ENCODE measurements around the gene MMP23B. TPM values are rescaled to one million over a fixed set of nuclear protein-coding genes. Genes with fewer than 3 reads are reported as not detected.

MMP23B gene
- total and polyA plus RNA-seq, 2 of the 8 experiments (the other 6 are each of a cell fraction or from before 2014, with no cell fraction given) = 9.2 to 14.6 TPM

DNA sequence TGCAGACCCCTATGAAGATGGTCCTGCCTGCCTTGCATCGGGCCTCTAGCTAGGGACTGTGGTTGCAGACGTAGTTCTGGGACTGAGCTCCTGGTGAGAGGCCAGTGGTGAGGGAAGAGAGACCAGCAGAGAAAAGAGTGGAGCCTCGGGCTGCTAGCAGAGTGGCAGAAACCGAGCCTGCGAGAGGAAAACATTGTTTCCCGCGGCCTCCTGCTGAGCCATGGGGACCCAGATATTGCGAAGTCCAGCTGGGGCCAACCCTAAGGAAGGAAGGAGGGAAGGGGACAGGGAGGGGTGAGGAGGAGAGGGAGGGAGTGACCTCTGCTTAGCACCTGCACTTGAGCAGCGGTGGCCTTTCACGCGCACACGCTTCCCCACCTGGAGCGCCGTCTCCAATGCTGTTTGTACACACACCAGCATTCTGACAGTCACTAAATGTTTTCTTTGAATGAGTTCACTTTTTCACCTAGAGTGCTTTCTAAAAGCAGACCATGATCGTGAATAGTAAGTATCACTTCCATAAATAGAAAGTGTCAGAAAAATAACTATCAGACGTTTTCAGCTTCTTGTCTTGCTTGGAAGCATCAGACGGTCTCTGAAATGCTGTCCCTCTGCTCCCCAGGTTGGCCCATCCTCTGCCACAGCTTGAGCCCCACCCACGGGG lies 29.5 kb upstream of the MMP23B start:
- H4K5ac ChIP-seq (ENCODE audit: insufficient read length, low read depth, low read length) = no peak overlapping the region
- no peak overlapping the region for H3K56ac ChIP-seq (replicated peaks; ENCODE audit: insufficient read length, low read depth, low read length)
- H3K27ac ChIP-seq (ENCODE audit: low read depth, low read length) = no peak overlapping the region
- H2AK5ac ChIP-seq (ENCODE audit: low read depth, low read length) = no peak overlapping the region
- no peak overlapping the region for H2BK20ac ChIP-seq (ENCODE audit: low read length)
- TF ChIP-seq MAFK (IDR thresholded peaks at IDR 0.05; ENCODE audit: low read depth, low read length) = no peak
- TF ChIP-seq CTCF (IDR thresholded peaks at IDR 0.05; ENCODE audit: control extremely low read depth in 1 of 3, insufficient read depth in 1 of 3, low read depth in 1 of 3, low read length in 3 of 3) = no peak
- TF ChIP-seq SP2 (IDR thresholded peaks at IDR 0.05; ENCODE audit: low read length) = no peak
- no peak for TF ChIP-seq CBX8 (IDR thresholded peaks at IDR 0.05; ENCODE audit: borderline replicate concordance, low read depth, low read length)
- no peak overlapping the region for H2BK120ac ChIP-seq (replicated peaks; ENCODE audit: low read depth, low read length)
- CTCF ChIA-PET (ENCODE audit: partially characterized antibody) = interaction anchor here (0.8 to 2.0 kb wide), 4 partner anchors 12 to 18 kb away, joined by 3 to 8 read pairs (median 6); no protein-coding TSS in a partner anchor
- H2BK5ac ChIP-seq (ENCODE audit: low read depth, low read length) = no peak overlapping the region; the same call in 1 of the 2 replicates
- H4K8ac ChIP-seq (ENCODE audit: extremely low read depth, insufficient read depth, low read length) = no peak overlapping the region
- no peaks in the 10 kb centered on the region for H3K79me1 ChIP-seq (ENCODE audit: low read depth, low read length)
- H3K18ac ChIP-seq (ENCODE audit: extremely low read depth, low read length) = no peak overlapping the region
- 80% methylated on average over 18 of the region's 18 CpGs; no CpG with 5 or more reads in 1 of the 2 experiments for WGBS, 2 experiments (ENCODE audit: extremely low coverage in 1 of 2, insufficient coverage in 1 of 2, insufficient read length in 1 of 2, insufficient replicate concordance in 2 of 2, low coverage in 1 of 2, low lambda C conversion rate in 2 of 2, missing lambda C conversion rate in 1 of 2)
- H3K23ac ChIP-seq (ENCODE audit: insufficient read length) = no peak overlapping the region
- H3K79me2 ChIP-seq (ENCODE audit: control insufficient read depth in 1 of 2, insufficient read depth in 2 of 2, low read length in 2 of 2) = no peaks in the 10 kb centered on the region
- H3K14ac ChIP-seq (ENCODE audit: insufficient read length) = no peak overlapping the region
- POLR2A ChIA-PET (ENCODE audit: partially characterized antibody) = interaction anchor here (1.5 to 2.5 kb wide), 3 partner anchors 9 to 26 kb away, joined by 3 to 14 read pairs (median 5); partner anchors contain the start of gene MIB2
- H3K27me3 ChIP-seq (replicated peaks in 1 of 4; ENCODE audit: control insufficient read depth in 3 of 4, extremely low read depth in 1 of 4, insufficient read depth in 3 of 4, low read length in 3 of 4) = peaks cover 13 to 41% (median 34%) of the 10 kb centered on the region in 4 experiments
- no peak overlapping the region for H2AFZ ChIP-seq (ENCODE audit: low read length)
- FAIRE-seq (no peak), DNase-seq (ENCODE audit: low read depth in 1 of 2, low spot score in 2 of 2) (no peak)
- no peaks in the 10 kb centered on the region for H3K36me3 ChIP-seq (ENCODE audit: control insufficient read depth in 2 of 4, insufficient read depth in 4 of 4, low read length in 3 of 4)
- no peak overlapping the region; the same call in 1 of the 2 replicates for H2BK15ac ChIP-seq (ENCODE audit: low read length)
- no peaks in the 10 kb centered on the region for H3K9me3 ChIP-seq (ENCODE audit: insufficient read depth in 2 of 2, low read depth in 1 of 2, low read length in 1 of 2)
- peaks cover 2 to 6% of the 10 kb centered on the region in 2 experiments for H4K20me1 ChIP-seq (replicated peaks in 1 of 2; ENCODE audit: control insufficient read depth in 1 of 2, insufficient read depth in 2 of 2, low read length in 2 of 2)
- no peak overlapping the region for H3K4me2 ChIP-seq (ENCODE audit: insufficient read depth in 1 of 2, low read depth in 2 of 2, low read length in 2 of 2)
- no peak overlapping the region for H3K9ac ChIP-seq (replicated peaks in 1 of 4; ENCODE audit: extremely low read depth in 1 of 4, low read depth in 3 of 4, low read length in 3 of 4)
- peaks cover 16% of the 10 kb centered on the region; the same call in 1 of the 2 replicates for H3K23me2 ChIP-seq (ENCODE audit: low read depth, low read length)
- H2BK12ac ChIP-seq (ENCODE audit: low read depth, low read length) = no peak overlapping the region
- no peak overlapping the region for H3K4me3 ChIP-seq (ENCODE audit: extremely low read depth in 1 of 4, insufficient read depth in 2 of 4, low read depth in 3 of 4, low read length in 4 of 4)
- no peak overlapping the region for H3K4ac ChIP-seq (replicated peaks; ENCODE audit: insufficient read length, low read depth, low read length)
- no peak overlapping the region for H4K91ac ChIP-seq (replicated peaks; ENCODE audit: insufficient read length, low read length)
- peaks cover 0 to 18% (median 12%) of the 10 kb centered on the region in 4 experiments; a peak in 6 of 7 replicates for H3K4me1 ChIP-seq (replicated peaks in 1 of 4; ENCODE audit: control insufficient read depth in 3 of 4, insufficient read depth in 4 of 4, low read length in 3 of 4)
